CD14-positive monocyte (primary cell): ENCODE results near the gene TBXA2R. TPM values are rescaled to one million over a fixed set of nuclear protein-coding genes. Genes with fewer than 3 reads are reported as not detected.

Experiments used
- DNase-seq, 3 donors: peaks; one replicate each; pipeline ENCODE4 v3.0.0-alpha.2; 2011 to 2022
- H2AFZ ChIP-seq: 2 replicates; pipeline ENCODE4 v1.6.0; 2012; ENCODE audit warnings: mild to moderate bottlenecking, low read depth, low read length, inconsistent platforms; ENCODE audit not compliant: insufficient read depth, poor library complexity, severe bottlenecking
- H3K27ac ChIP-seq, 2 donors: 1 replicate in 1 of 2; 2 replicates in 1 of 2; pipeline ENCODE4 v1.5.1; 2012 to 2013; ENCODE audit warnings: low read length in 2 of 2, control low read depth in 1 of 2, inconsistent platforms in 1 of 2, low read depth in 1 of 2, mild to moderate bottlenecking in 1 of 2
- H3K27me3 ChIP-seq, 2 donors: one replicate each; pipeline versions ENCODE4 v1.6.0 to v1.6.1; 2011 to 2013; ENCODE audit warnings: low read length in 2 of 2; ENCODE audit not compliant: control insufficient read depth in 2 of 2, insufficient read depth in 2 of 2
- H3K36me3 ChIP-seq, 2 donors: replicated peaks in 1 of 2; 1 replicate in 1 of 2; 2 replicates in 1 of 2; pipeline versions ENCODE4 v1.5.1 to v1.6.1; 2012 to 2013; ENCODE audit warnings: low read length in 2 of 2, control low read depth in 1 of 2, inconsistent platforms in 1 of 2, mild to moderate bottlenecking in 1 of 2; ENCODE audit not compliant: insufficient read depth in 2 of 2, control insufficient read depth in 1 of 2
- H3K4me1 ChIP-seq, 2 donors: 1 replicate in 1 of 2; 2 replicates in 1 of 2; pipeline versions ENCODE4 v1.5.1 to v1.6.1; 2012 to 2013; ENCODE audit warnings: low read length in 2 of 2, control low read depth in 1 of 2, inconsistent platforms in 1 of 2, mild to moderate bottlenecking in 1 of 2, moderate library complexity in 1 of 2; ENCODE audit not compliant: insufficient read depth in 2 of 2, control insufficient read depth in 1 of 2
- H3K4me2 ChIP-seq: replicated peaks from 2 replicates; pipeline ENCODE3; 2012; ENCODE audit warnings: low read length, moderate library complexity, mild to moderate bottlenecking; ENCODE audit not compliant: poor library complexity, severe bottlenecking; ENCODE audit errors: extremely low read depth
- H3K4me3 ChIP-seq, 3 experiments: fragments of 200-600 bp in 1 of 3; sonication (generic) in 1 of 3; replicated peaks in 1 of 3; 1 replicate in 2 of 3; 2 replicates in 1 of 3; pipeline ENCODE4 v1.5.1; 2011 to 2013; ENCODE audit warnings: low read length in 3 of 3, mild to moderate bottlenecking in 3 of 3, control low read depth in 2 of 3, low read depth in 2 of 3, inconsistent platforms in 1 of 3, moderate library complexity in 1 of 3
- H3K79me2 ChIP-seq: 2 replicates; pipeline ENCODE4 v1.6.0; 2012; ENCODE audit warnings: mild to moderate bottlenecking, control low read depth, inconsistent platforms, low read length, moderate library complexity; ENCODE audit not compliant: insufficient read depth
- H3K9ac ChIP-seq: 2 replicates; pipeline ENCODE4 v1.6.0; 2017; ENCODE audit warnings: low read length, mild to moderate bottlenecking; ENCODE audit not compliant: insufficient read depth, poor library complexity, severe bottlenecking
- H3K9me3 ChIP-seq, 2 donors: replicated peaks in 1 of 2; 1 replicate in 1 of 2; 2 replicates in 1 of 2; pipeline versions ENCODE4 v1.5.1 to v1.6.1; 2012 to 2013; ENCODE audit warnings: low read length in 2 of 2, control low read depth in 1 of 2; ENCODE audit not compliant: control insufficient read depth in 1 of 2, insufficient read depth in 1 of 2
- H4K20me1 ChIP-seq: 2 replicates; pipeline ENCODE4 v1.6.0; 2012; ENCODE audit warnings: mild to moderate bottlenecking, low read length, control low read depth, moderate library complexity; ENCODE audit not compliant: insufficient read depth
- H3K27ac Mint-ChIP-seq, 7 donors: one replicate each; pipeline ENCODE4 v1.8.0; 2020; ENCODE audit warnings: mild to moderate bottlenecking in 7 of 7, mixed read lengths in 7 of 7, moderate library complexity in 6 of 7, inconsistent platforms in 2 of 7
- H3K27me3 Mint-ChIP-seq, 3 donors: one replicate each; pipeline ENCODE4 v1.8.0; 2021 to 2022; ENCODE audit warnings: low read depth in 3 of 3, mild to moderate bottlenecking in 3 of 3, mixed read lengths in 3 of 3, moderate library complexity in 3 of 3, inconsistent platforms in 1 of 3
- H3K36me3 Mint-ChIP-seq, 2 donors: one replicate each; pipeline ENCODE4 v1.8.0; 2020; ENCODE audit warnings: mixed read lengths in 2 of 2, inconsistent platforms in 1 of 2, mild to moderate bottlenecking in 1 of 2
- H3K4me1 Mint-ChIP-seq: one replicate; pipeline ENCODE4 v1.8.0; 2020; ENCODE audit warnings: mild to moderate bottlenecking, mixed read lengths
- H3K4me3 Mint-ChIP-seq, 2 donors: one replicate each; pipeline ENCODE4 v1.8.0; 2020; ENCODE audit warnings: mild to moderate bottlenecking in 2 of 2, mixed read lengths in 2 of 2, moderate library complexity in 1 of 2
- H3K9me3 Mint-ChIP-seq, 7 donors: one replicate each; pipeline ENCODE4 v1.8.0; 2020 to 2022; ENCODE audit warnings: mixed read lengths in 7 of 7, mild to moderate bottlenecking in 6 of 7, moderate library complexity in 6 of 7, inconsistent platforms in 2 of 7
- CTCF ChIP-seq: fragments of 200-600 bp; IDR thresholded peaks from one replicate; pipeline ENCODE4 v1.8.0; 2022; ENCODE audit warnings: antibody characterized with exemption, mild to moderate bottlenecking
- WGBS: methylation state at CpG from one replicate; pipeline ENCODE4 v1.1.5; 2013; ENCODE audit warnings: missing lambda C conversion rate; ENCODE audit not compliant: insufficient coverage; 5-methylcytosine and 5-hydroxymethylcytosine counted together
- intact Hi-C, 2 donors: fragments of 100-400 bp; cut with micrococcal nuclease; formaldehyde crosslinking; loops; one replicate each; pipeline versions ENCODE4 v1.15.0 to v1.15.1; 2023
- polyA plus RNA-seq, 3 donors: library from polyadenylated mRNA; depleted of rRNA in 1 of 3; unstranded in 2 of 3; stranded (reverse) in 1 of 3; fragments of 300-500 nt in 2 of 3; fragments of >200 nt in 1 of 3; fragmentation: Illumina TruSeq in 2 of 3; gene quantifications; 1 replicate in 2 of 3; 2 replicates in 1 of 3; pipeline ENCODE4 v1.2.3, GENCODE V29; 2012 to 2021

TBXA2R gene
- polyA plus RNA-seq, 3 donors, result 0.05 TPM; not detected in 2

GRCh38 chr19:3636962-3637361 is 30.3 kb upstream of the TBXA2R start:
- peaks cover 0 to 2% (median 2%) of the 10 kb centered on the region in 3 donors for H3K27me3 Mint-ChIP-seq
- no peak overlapping the region for H3K9ac ChIP-seq
- no peaks in the 10 kb centered on the region for H4K20me1 ChIP-seq
- no peaks in the 10 kb centered on the region for H3K27me3 ChIP-seq
- peaks cover 41 to 68% of the 10 kb centered on the region in 2 donors for H3K36me3 Mint-ChIP-seq
- H3K4me3 Mint-ChIP-seq, result no peak overlapping the region
- H3K9me3 ChIP-seq, result no peaks in the 10 kb centered on the region
- intact Hi-C loops, result no loop called here
- no peak for DNase-seq
- H3K9me3 Mint-ChIP-seq, result no peaks in the 10 kb centered on the region
- no peak overlapping the region for H2AFZ ChIP-seq
- no peak overlapping the region for H3K27ac ChIP-seq
- 97% methylated on average over 20 of the region's 20 CpGs for WGBS
- no peak for TF ChIP-seq CTCF
- no peaks in the 10 kb centered on the region for H3K4me1 Mint-ChIP-seq
- H3K36me3 ChIP-seq, result peaks cover 58 to 59% of the 10 kb centered on the region in 2 donors
- no peaks in the 10 kb centered on the region for H3K79me2 ChIP-seq
- no peak overlapping the region for H3K27ac Mint-ChIP-seq
- no peak overlapping the region for H3K4me2 ChIP-seq
- no peaks in the 10 kb centered on the region for H3K4me1 ChIP-seq
- H3K4me3 ChIP-seq, result no peak overlapping the region

- WGBS, result 93% methylated on average over 19 of the region's 20 CpGs
- Histone ChIP-seq H2AFZ (no peak overlapping the region), H3K4me3 (no peak overlapping the region), H4K20me1 (no peaks in the 10 kb centered on the region), H3K79me2 (no peaks in the 10 kb centered on the region), H3K9me3 (no peaks in the 10 kb centered on the region), H3K4me1 (no peaks in the 10 kb centered on the region), H3K36me3 (peaks cover 58 to 59% of the 10 kb centered on the region in 2 donors), H3K27me3 (no peaks in the 10 kb centered on the region), H3K4me2 (no peak overlapping the region), H3K27ac (no peak overlapping the region), H3K9ac (no peak overlapping the region)
- no peak for TF ChIP-seq CTCF
- intact Hi-C loops, result no loop called here
- peaks cover 39 to 68% of the 10 kb centered on the region in 2 donors for H3K36me3 Mint-ChIP-seq
- DNase-seq, result no peak
- H3K4me1 Mint-ChIP-seq, result no peaks in the 10 kb centered on the region
- H3K27me3 Mint-ChIP-seq, result peaks cover 0 to 2% (median 2%) of the 10 kb centered on the region in 3 donors
- no peak overlapping the region for H3K4me3 Mint-ChIP-seq
- H3K27ac Mint-ChIP-seq, result peak overlapping the region in 1 of 7 donors; percentile 26
- no peaks in the 10 kb centered on the region for H3K9me3 Mint-ChIP-seq
Measured at GRCh38 chr19:3636506-3636905, 29.8 kb upstream of the TBXA2R start.
